ENCODE measurements around the gene CLDN6.

CLDN6 gene

DNA sequence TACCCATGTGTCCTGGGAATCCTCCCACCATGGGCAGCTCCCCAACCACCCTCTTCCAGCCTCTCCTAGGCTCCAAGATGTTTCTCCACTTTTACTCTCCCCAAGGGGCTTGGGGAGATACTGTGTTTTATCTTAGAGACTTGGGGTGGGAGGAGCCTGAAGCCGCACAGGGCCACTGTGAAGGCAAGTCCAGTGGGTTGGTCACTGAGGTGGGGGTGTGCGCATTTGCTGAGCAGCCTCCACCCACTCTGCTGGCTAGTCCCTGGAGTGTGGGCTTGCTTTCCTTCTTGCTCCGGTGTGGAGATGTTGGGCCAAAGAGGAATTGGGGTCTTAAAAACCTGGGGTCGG is 9.3 kb downstream of the CLDN6 start:
- Histone ChIP-seq H3K4me3 (ENCODE audit: extremely low read depth, insufficient read depth, low read length, poor library complexity, severe bottlenecking) (no peak overlapping the region), H3K27ac (ENCODE audit: low read depth, low read length, severe bottlenecking) (no peak overlapping the region), H3K9me3 (ENCODE audit: control insufficient read depth, low read length) (no peaks in the 10 kb centered on the region), H3K4me1 (ENCODE audit: control insufficient read depth, insufficient read depth, low read length, poor library complexity, severe bottlenecking) (peaks cover 39% of the 10 kb centered on the region), H3K36me3 (ENCODE audit: control insufficient read depth, insufficient read depth, low read length) (no peaks in the 10 kb centered on the region)
- 51% methylated on average over 4 of the region's 4 CpGs for WGBS, 2 experiments (ENCODE audit: insufficient coverage in 2 of 2)

- no peak overlapping the region for H3K4me3 ChIP-seq (ENCODE audit: extremely low read depth, insufficient read depth, low read length, poor library complexity, severe bottlenecking)
- no peaks in the 10 kb centered on the region for H3K36me3 ChIP-seq (ENCODE audit: control insufficient read depth, insufficient read depth, low read length)
- WGBS, 2 experiments (ENCODE audit: insufficient coverage in 2 of 2), result 13 to 22% methylated on average over 10 to 11 of the region's 17 CpGs
- H3K9me3 ChIP-seq (ENCODE audit: control insufficient read depth, low read length), result no peaks in the 10 kb centered on the region
- H3K4me1 ChIP-seq (ENCODE audit: control insufficient read depth, insufficient read depth, low read length, poor library complexity, severe bottlenecking), result peaks cover 38% of the 10 kb centered on the region
- no peak overlapping the region for H3K27ac ChIP-seq (ENCODE audit: low read depth, low read length, severe bottlenecking)
These were observed 9.9 kb downstream of the CLDN6 start for GRCh38 chr16:3007957-3008689.

- Histone ChIP-seq H3K4me1 (ENCODE audit: control insufficient read depth, insufficient read depth, low read length, poor library complexity, severe bottlenecking) (peaks cover 31% of the 10 kb centered on the region), H3K9me3 (ENCODE audit: control insufficient read depth, low read length) (no peaks in the 10 kb centered on the region), H3K4me3 (ENCODE audit: extremely low read depth, insufficient read depth, low read length, poor library complexity, severe bottlenecking) (no peak overlapping the region), H3K27ac (ENCODE audit: low read depth, low read length, severe bottlenecking) (no peak overlapping the region), H3K36me3 (ENCODE audit: control insufficient read depth, insufficient read depth, low read length) (no peaks in the 10 kb centered on the region)
- 60% methylated on average over 12 to 13 of the region's 13 CpGs for WGBS, 2 experiments (ENCODE audit: insufficient coverage in 2 of 2)
These were observed 10.7 kb downstream of the CLDN6 start for GRCh38 chr16:3007059-3007956.

GRCh38 chr16:3004781-3005284 is 13.2 kb downstream of the CLDN6 start:
- peak overlapping the region; percentile 18 for H3K4me3 ChIP-seq (ENCODE audit: extremely low read depth, insufficient read depth, low read length, poor library complexity, severe bottlenecking)
- no peaks in the 10 kb centered on the region for H3K36me3 ChIP-seq (ENCODE audit: control insufficient read depth, insufficient read depth, low read length)
- no peaks in the 10 kb centered on the region for H3K9me3 ChIP-seq (ENCODE audit: control insufficient read depth, low read length)
- WGBS, 2 experiments (ENCODE audit: insufficient coverage in 2 of 2), result 3 to 6% methylated on average over 12 to 20 of the region's 25 CpGs
- peaks cover 25% of the 10 kb centered on the region for H3K4me1 ChIP-seq (ENCODE audit: control insufficient read depth, insufficient read depth, low read length, poor library complexity, severe bottlenecking)
- no peak overlapping the region for H3K27ac ChIP-seq (ENCODE audit: low read depth, low read length, severe bottlenecking)

- WGBS, 2 experiments (ENCODE audit: insufficient coverage in 2 of 2), result 0 to 1% methylated on average over 37 to 60 of the region's 67 CpGs
- no peak overlapping the region for H3K27ac ChIP-seq (ENCODE audit: low read depth, low read length, severe bottlenecking)
These were observed 13.7 kb downstream of the CLDN6 start for GRCh38 chr16:3004319-3004718.

GRCh38 chr16:3003582-3004270 is 14.3 kb downstream of the CLDN6 start:
- no peaks in the 10 kb centered on the region for H3K9me3 ChIP-seq (ENCODE audit: control insufficient read depth, low read length)
- H3K36me3 ChIP-seq (ENCODE audit: control insufficient read depth, insufficient read depth, low read length), result no peaks in the 10 kb centered on the region
- H3K27ac ChIP-seq (ENCODE audit: low read depth, low read length, severe bottlenecking), result no peak overlapping the region
- peaks cover 18% of the 10 kb centered on the region for H3K4me1 ChIP-seq (ENCODE audit: control insufficient read depth, insufficient read depth, low read length, poor library complexity, severe bottlenecking)
- 6 to 7% methylated on average over 38 to 43 of the region's 58 CpGs for WGBS, 2 experiments (ENCODE audit: insufficient coverage in 2 of 2)
- no peak overlapping the region for H3K4me3 ChIP-seq (ENCODE audit: extremely low read depth, insufficient read depth, low read length, poor library complexity, severe bottlenecking)

More at GRCh38 chr16:3004319-3004718, 13.7 kb downstream of the CLDN6 start:
- H3K9me3 ChIP-seq (ENCODE audit: control insufficient read depth, low read length), result no peaks in the 10 kb centered on the region
- no peaks in the 10 kb centered on the region for H3K36me3 ChIP-seq (ENCODE audit: control insufficient read depth, insufficient read depth, low read length)
- peaks cover 20% of the 10 kb centered on the region for H3K4me1 ChIP-seq (ENCODE audit: control insufficient read depth, insufficient read depth, low read length, poor library complexity, severe bottlenecking)
- H3K4me3 ChIP-seq (ENCODE audit: extremely low read depth, insufficient read depth, low read length, poor library complexity, severe bottlenecking), result no peak overlapping the region

DNA sequence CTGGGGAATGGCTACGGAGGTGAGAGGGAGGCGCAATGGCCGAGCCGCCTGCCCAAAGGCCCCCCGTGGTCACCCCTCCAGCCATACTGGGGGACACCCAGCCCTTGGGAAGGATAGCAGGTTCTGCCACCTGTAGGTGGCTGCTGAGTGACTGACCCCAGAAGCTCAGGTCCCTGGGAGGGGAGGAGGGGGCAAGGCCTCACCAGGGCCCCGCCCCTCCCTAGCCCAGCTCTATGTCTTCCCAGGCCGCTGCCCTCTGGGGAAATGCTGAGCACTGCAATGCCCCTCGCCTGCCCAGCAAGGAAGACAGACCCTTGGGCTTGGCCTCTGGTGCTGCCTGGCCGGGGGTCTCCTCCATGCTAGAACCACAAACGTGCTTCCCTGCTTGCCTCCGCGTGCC is 16.7 kb downstream of the CLDN6 start:
- Histone ChIP-seq H3K4me3 (ENCODE audit: extremely low read depth, insufficient read depth, low read length, poor library complexity, severe bottlenecking) (no peak overlapping the region), H3K27ac (ENCODE audit: low read depth, low read length, severe bottlenecking) (no peak overlapping the region), H3K36me3 (ENCODE audit: control insufficient read depth, insufficient read depth, low read length) (no peaks in the 10 kb centered on the region), H3K9me3 (ENCODE audit: control insufficient read depth, low read length) (no peaks in the 10 kb centered on the region), H3K4me1 (ENCODE audit: control insufficient read depth, insufficient read depth, low read length, poor library complexity, severe bottlenecking) (no peaks in the 10 kb centered on the region)
- WGBS, 2 experiments (ENCODE audit: insufficient coverage in 2 of 2), result 78 to 85% methylated on average over 7 to 8 of the region's 12 CpGs

GRCh38 chr16:3000540-3000939 is 17.4 kb downstream of the CLDN6 start:
- 67 to 90% methylated on average over 1 to 2 of the region's 4 CpGs for WGBS, 2 experiments (ENCODE audit: insufficient coverage in 2 of 2)
- Histone ChIP-seq H3K4me3 (ENCODE audit: extremely low read depth, insufficient read depth, low read length, poor library complexity, severe bottlenecking) (no peak overlapping the region), H3K27ac (ENCODE audit: low read depth, low read length, severe bottlenecking) (no peak overlapping the region), H3K36me3 (ENCODE audit: control insufficient read depth, insufficient read depth, low read length) (no peaks in the 10 kb centered on the region), H3K9me3 (ENCODE audit: control insufficient read depth, low read length) (no peaks in the 10 kb centered on the region), H3K4me1 (ENCODE audit: control insufficient read depth, insufficient read depth, low read length, poor library complexity, severe bottlenecking) (no peaks in the 10 kb centered on the region)

DNA sequence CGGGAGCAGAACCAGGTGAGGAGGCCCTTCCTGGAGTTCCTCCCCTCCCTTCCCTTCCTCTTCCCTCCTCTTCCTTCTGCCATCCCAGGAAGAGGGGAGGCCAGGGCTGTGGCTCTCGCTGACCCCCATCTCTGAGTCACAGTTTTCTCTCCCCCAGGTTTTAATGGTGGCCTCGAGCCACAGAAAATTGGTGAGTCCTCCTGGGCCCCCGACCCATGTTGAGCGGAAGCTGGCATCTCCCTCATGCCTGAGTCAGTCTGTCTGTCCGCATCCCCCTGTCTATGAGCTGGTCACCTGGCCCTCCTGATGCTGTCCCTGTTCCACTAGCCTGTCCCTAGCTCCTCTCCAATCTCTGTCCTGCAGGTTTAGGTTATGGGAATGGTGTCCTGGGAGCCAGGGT is 18.1 kb downstream of the CLDN6 start:
- H3K27ac ChIP-seq (ENCODE audit: low read depth, low read length, severe bottlenecking), result no peak overlapping the region
- H3K4me3 ChIP-seq (ENCODE audit: extremely low read depth, insufficient read depth, low read length, poor library complexity, severe bottlenecking), result no peak overlapping the region
- H3K9me3 ChIP-seq (ENCODE audit: control insufficient read depth, low read length), result no peaks in the 10 kb centered on the region
- 93 to 96% methylated on average over 5 to 6 of the region's 6 CpGs for WGBS, 2 experiments (ENCODE audit: insufficient coverage in 2 of 2)
- H3K4me1 ChIP-seq (ENCODE audit: control insufficient read depth, insufficient read depth, low read length, poor library complexity, severe bottlenecking), result no peaks in the 10 kb centered on the region
- H3K36me3 ChIP-seq (ENCODE audit: control insufficient read depth, insufficient read depth, low read length), result no peaks in the 10 kb centered on the region

- 85 to 89% methylated on average over 4 to 12 of the region's 13 CpGs for WGBS, 2 experiments (ENCODE audit: insufficient coverage in 2 of 2)
- H3K27ac ChIP-seq (ENCODE audit: low read depth, low read length, severe bottlenecking), result no peak overlapping the region
- no peaks in the 10 kb centered on the region for H3K9me3 ChIP-seq (ENCODE audit: control insufficient read depth, low read length)
- H3K36me3 ChIP-seq (ENCODE audit: control insufficient read depth, insufficient read depth, low read length), result no peaks in the 10 kb centered on the region
- H3K4me1 ChIP-seq (ENCODE audit: control insufficient read depth, insufficient read depth, low read length, poor library complexity, severe bottlenecking), result no peaks in the 10 kb centered on the region
- H3K4me3 ChIP-seq (ENCODE audit: extremely low read depth, insufficient read depth, low read length, poor library complexity, severe bottlenecking), result no peak overlapping the region
These were observed 21.7 kb downstream of the CLDN6 start for GRCh38 chr16:2996298-2996697.

Data from mesodermal cell (in vitro differentiated cells).